Skeletal muscle tissue (tissue), 4 donors: ENCODE results near the gene CTSF. TPM values are rescaled to one million over a fixed set of nuclear protein-coding genes. Genes with fewer than 3 reads are reported as not detected.
"Not testable (repeated sequence)": the region's sequence is repeated elsewhere in the genome, so short reads cannot be mapped to it uniquely, and the experiment has no call there.

Source experiments
- H3K27ac ChIP-seq: one replicate; pipeline ENCODE4 v1.7.0; 2013; ENCODE audit warnings: mild to moderate bottlenecking, low read depth, low read length, inconsistent platforms
- H3K27me3 ChIP-seq, 3 donors: one replicate each; pipeline ENCODE4 v1.7.0; 2013; ENCODE audit warnings: low read length in 3 of 3; ENCODE audit not compliant: control insufficient read depth in 3 of 3, insufficient read depth in 3 of 3
- H3K36me3 ChIP-seq, 3 donors: one replicate each; pipeline ENCODE4 v1.7.0; 2013; ENCODE audit warnings: low read length in 3 of 3; ENCODE audit not compliant: control insufficient read depth in 3 of 3, insufficient read depth in 3 of 3
- H3K4me1 ChIP-seq, 3 donors: one replicate each; pipeline ENCODE4 v1.7.0; 2013; ENCODE audit warnings: low read length in 3 of 3, mild to moderate bottlenecking in 3 of 3; ENCODE audit not compliant: control insufficient read depth in 3 of 3, insufficient read depth in 3 of 3
- H3K4me3 ChIP-seq, 3 donors: one replicate each; pipeline ENCODE4 v1.7.0; 2013; ENCODE audit warnings: low read length in 3 of 3
- H3K9ac ChIP-seq, 3 donors: one replicate each; pipeline ENCODE4 v1.7.0; 2013; ENCODE audit warnings: low read length in 3 of 3, mild to moderate bottlenecking in 3 of 3, moderate library complexity in 2 of 3, low read depth in 1 of 3
- H3K9me3 ChIP-seq, 3 donors: one replicate each; pipeline ENCODE4 v1.7.0; 2013; ENCODE audit warnings: low read length in 3 of 3; ENCODE audit not compliant: control insufficient read depth in 3 of 3
- total RNA-seq: library from RNA; depleted of rRNA; stranded (reverse); fragments of >200 nt; gene quantifications from one replicate; pipeline ENCODE4 v1.2.3, GENCODE V29; 2014
- donor health status: Osteomylitis.

CTSF gene
- total RNA-seq, 1 donor from 2014 or later: 27.1 TPM

- Histone ChIP-seq H3K36me3 (peaks cover 0 to 2% (median 0%) of the 10 kb centered on the region in 3 donors), H3K27ac (no peak overlapping the region), H3K9me3 (no peaks in the 10 kb centered on the region), H3K4me3 (no peak overlapping the region), H3K4me1 (peaks cover 19 to 27% (median 22%) of the 10 kb centered on the region in 3 donors), H3K27me3 (no peaks in the 10 kb centered on the region), H3K9ac (no peak overlapping the region)
These were observed 22.8 kb upstream of the CTSF start for GRCh38 chr11:66591175-66591574.

GRCh38 chr11:66589996-66590675 lies 21.7 kb upstream of the CTSF start:
- Histone ChIP-seq H3K36me3 (no peaks in the 10 kb centered on the region), H3K27me3 (no peaks in the 10 kb centered on the region), H3K9me3 (no peaks in the 10 kb centered on the region), H3K9ac (no peak overlapping the region), H3K27ac (no peak overlapping the region), H3K4me1 (peaks cover 19 to 26% (median 19%) of the 10 kb centered on the region in 3 donors), H3K4me3 (no peak overlapping the region)

- H3K4me1 ChIP-seq: peaks cover 14 to 21% (median 17%) of the 10 kb centered on the region in 3 donors
- H3K36me3 ChIP-seq, H3K27me3 ChIP-seq: not testable (repeated sequence)
These were observed 20.9 kb upstream of the CTSF start for GRCh38 chr11:66589315-66589714.

GRCh38 chr11:66586136-66586535 lies 17.7 kb upstream of the CTSF start:
- no peak overlapping the region for H3K27ac ChIP-seq
- no peak overlapping the region for H3K4me3 ChIP-seq
- no peaks in the 10 kb centered on the region for H3K9me3 ChIP-seq
- no peaks in the 10 kb centered on the region for H3K4me1 ChIP-seq
- H3K9ac ChIP-seq: no peak overlapping the region
- H3K27me3 ChIP-seq: no peaks in the 10 kb centered on the region
- no peaks in the 10 kb centered on the region for H3K36me3 ChIP-seq

More at GRCh38 chr11:66589315-66589714, 20.9 kb upstream of the CTSF start:
- H3K4me3 ChIP-seq, H3K27ac ChIP-seq, H3K9ac ChIP-seq, H3K9me3 ChIP-seq: not testable (repeated sequence)

- H3K9me3 ChIP-seq, H3K36me3 ChIP-seq, H3K4me1 ChIP-seq, H3K27me3 ChIP-seq, H3K4me3 ChIP-seq, H3K9ac ChIP-seq, H3K27ac ChIP-seq: not testable (repeated sequence)
These were observed 17.0 kb upstream of the CTSF start for GRCh38 chr11:66585447-66585846.

DNA sequence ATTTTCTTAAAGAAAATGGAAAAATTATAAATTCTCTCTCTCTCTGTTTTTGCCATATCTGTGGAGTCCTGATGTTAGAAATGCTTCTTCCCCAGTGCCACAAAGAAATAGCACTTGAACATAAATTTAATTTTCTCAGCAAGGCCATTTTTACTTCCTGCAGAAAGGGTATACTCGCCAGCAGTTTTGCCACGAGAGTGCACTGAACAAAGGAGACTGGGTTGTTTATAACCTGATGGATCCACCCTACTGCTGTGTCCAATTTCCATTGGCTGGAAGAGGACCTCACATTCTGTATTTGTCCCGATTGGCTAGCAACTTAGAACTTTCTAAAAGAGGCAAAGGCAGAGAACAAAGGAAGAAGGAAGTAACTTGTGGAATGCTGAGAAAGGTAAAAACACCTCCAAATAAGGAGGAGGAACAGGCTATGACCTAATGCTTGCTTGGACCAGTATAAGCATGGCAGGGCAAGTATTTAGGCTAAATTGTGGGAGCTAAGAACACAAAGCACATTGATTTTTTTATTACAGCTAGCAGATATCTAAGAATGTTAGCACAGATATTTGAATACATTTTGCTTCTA lies 14.2 kb upstream of the CTSF start:
- not testable (repeated sequence) for H3K9ac ChIP-seq, H3K36me3 ChIP-seq, H3K4me1 ChIP-seq, H3K4me3 ChIP-seq, H3K27ac ChIP-seq, H3K27me3 ChIP-seq, H3K9me3 ChIP-seq

DNA sequence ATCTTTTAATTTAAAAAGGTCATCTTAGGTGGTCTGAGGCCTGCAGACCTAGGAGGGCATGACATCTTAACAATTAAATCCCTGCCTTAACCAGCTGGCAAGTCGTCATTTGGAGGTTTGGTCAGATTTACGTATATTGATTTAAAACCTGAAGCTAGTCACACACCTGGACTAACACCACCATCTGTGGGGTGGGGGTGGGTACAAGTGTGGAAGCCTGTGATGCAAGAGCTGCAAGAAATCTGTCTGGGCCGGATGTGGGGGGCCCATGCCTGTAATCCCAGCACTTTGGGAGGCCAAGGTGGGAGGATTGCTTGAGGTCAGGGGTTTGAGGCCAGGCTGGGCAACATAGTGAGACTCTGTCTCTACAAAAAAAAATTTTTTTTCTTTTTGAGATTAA lies 12.9 kb upstream of the CTSF start:
- peaks cover 0 to 5% (median 3%) of the 10 kb centered on the region in 3 donors for H3K4me1 ChIP-seq
- no peaks in the 10 kb centered on the region for H3K36me3 ChIP-seq
- H3K9ac ChIP-seq: no peak overlapping the region
- no peaks in the 10 kb centered on the region for H3K9me3 ChIP-seq
- H3K27ac ChIP-seq: no peak overlapping the region
- H3K4me3 ChIP-seq: no peak overlapping the region
- no peaks in the 10 kb centered on the region for H3K27me3 ChIP-seq

DNA sequence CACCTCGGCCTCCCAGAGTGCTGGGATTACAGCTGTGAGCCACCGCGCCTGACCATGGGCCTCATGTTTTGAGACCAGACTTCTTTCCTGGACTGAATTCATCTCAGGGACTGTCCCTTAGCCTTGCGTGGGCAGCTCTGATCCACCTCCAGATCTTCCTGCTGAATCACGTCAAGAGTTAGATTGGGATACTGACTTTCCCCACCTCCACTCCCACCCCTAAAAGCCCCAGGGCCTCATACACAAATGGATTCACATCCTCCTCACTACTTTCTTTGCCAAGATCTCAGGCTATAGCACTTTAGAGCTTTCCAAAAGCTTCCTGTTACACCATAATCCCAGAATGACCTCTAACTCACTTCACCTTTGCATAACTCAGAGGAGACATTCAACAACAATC lies 12.4 kb upstream of the CTSF start:
- H3K36me3 ChIP-seq: no peaks in the 10 kb centered on the region
- H3K27me3 ChIP-seq: no peaks in the 10 kb centered on the region
- H3K4me3 ChIP-seq: no peak overlapping the region
- no peaks in the 10 kb centered on the region for H3K9me3 ChIP-seq
- peaks cover 0 to 5% (median 3%) of the 10 kb centered on the region in 3 donors for H3K4me1 ChIP-seq
- H3K27ac ChIP-seq: no peak overlapping the region
- H3K9ac ChIP-seq: no peak overlapping the region

DNA sequence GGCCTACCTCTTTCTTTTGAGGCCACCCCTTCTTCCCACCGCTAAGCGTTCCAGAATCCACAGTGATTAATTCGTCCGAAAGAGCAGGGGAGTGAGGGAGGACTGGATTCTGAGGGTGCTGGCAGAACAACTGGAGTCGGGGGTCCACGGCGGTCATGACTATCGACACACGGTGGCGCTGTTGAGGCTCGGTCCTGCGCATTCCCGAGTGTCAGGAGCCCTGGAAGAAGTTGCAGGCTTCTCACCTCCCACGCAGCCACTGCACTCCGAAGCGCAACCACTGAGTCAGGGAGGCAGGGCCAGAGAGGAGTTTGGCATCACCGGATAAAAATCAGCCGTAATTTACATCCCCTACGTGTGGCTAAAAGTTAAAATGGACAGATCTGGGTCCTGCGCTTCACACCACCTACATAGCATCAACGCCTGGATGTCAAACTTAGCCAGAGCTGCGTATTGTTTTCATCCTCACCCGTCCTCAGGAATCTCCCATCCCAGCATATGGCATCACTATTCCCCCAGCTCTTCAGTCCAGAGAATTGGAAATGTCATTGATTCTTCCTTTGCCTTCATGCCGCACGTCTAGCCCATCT lies 10.7 kb upstream of the CTSF start:
- H3K4me3 ChIP-seq: no peak overlapping the region
- H3K27me3 ChIP-seq: no peaks in the 10 kb centered on the region
- no peaks in the 10 kb centered on the region for H3K9me3 ChIP-seq
- no peak overlapping the region for H3K27ac ChIP-seq
- no peaks in the 10 kb centered on the region for H3K36me3 ChIP-seq
- peak overlapping the region in 1 of 3 donors; percentile 40 for H3K9ac ChIP-seq
- peaks cover 0 to 5% (median 3%) of the 10 kb centered on the region in 3 donors for H3K4me1 ChIP-seq

DNA sequence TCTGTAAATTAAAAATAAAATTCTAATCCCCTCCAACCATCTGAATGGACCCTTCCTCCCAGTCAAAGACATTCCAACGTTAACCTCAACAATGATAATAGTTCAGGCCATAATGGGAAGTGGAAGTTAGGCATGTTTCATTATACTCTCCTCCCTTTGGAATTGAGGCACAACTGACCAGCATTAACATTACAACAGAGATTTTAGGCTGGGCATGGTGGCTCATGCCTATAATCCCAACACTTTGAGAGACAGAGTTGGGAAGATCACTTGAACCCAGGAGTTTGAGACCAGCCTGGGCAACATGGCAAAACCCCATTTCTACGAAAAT lies 2.4 kb upstream of the CTSF start:
- Histone ChIP-seq H3K36me3 (peaks cover 2 to 9% (median 5%) of the 10 kb centered on the region in 3 donors), H3K4me1 (peaks cover 11 to 16% (median 12%) of the 10 kb centered on the region in 3 donors), H3K9me3 (no peaks in the 10 kb centered on the region), H3K27me3 (no peaks in the 10 kb centered on the region), H3K27ac (no peak overlapping the region), H3K4me3 (no peak overlapping the region), H3K9ac (no peak overlapping the region)
